Brain microvascular endothelial cell (primary cell): Measurements from ENCODE around the gene PLCB1.

Source experiments
- DNase-seq: peaks from one replicate; pipeline ENCODE4 v3.0.0-alpha.2; 2020
- H3K27ac ChIP-seq: fragments of 250-450 bp; sonication (Bioruptor Pico); 2 replicates; pipeline ENCODE4 v1.5.1; 2020; ENCODE audit warnings: mild to moderate bottlenecking, moderate library complexity
- H3K27me3 ChIP-seq: fragments of 250-450 bp; sonication (Bioruptor Pico); replicated peaks from 2 replicates; pipeline ENCODE4 v1.5.1; 2020; ENCODE audit warnings: mild to moderate bottlenecking
- H3K36me3 ChIP-seq: fragments of 250-450 bp; sonication (Bioruptor Pico); replicated peaks from 2 replicates; pipeline ENCODE4 v1.5.1; 2020; ENCODE audit warnings: mild to moderate bottlenecking
- H3K4me3 ChIP-seq: 2 replicates; pipeline ENCODE4 v1.5.1; 2011; ENCODE audit warnings: low read depth, mild to moderate bottlenecking, control low read depth, low read length, moderate library complexity
- in situ Hi-C: cut with HindIII; loops from 2 replicates; pipeline ENCODE4 v1.10.0; 2017; ENCODE audit warnings: low sequenced_read_pairs, low pct_ligation_motif_present
- TF ChIP-seq, protein P1 (sequence below): IDR thresholded peaks from 2 replicates; pipeline ENCODE4 v1.5.1; 2011; ENCODE audit warnings: low read depth, mild to moderate bottlenecking, moderate library complexity, low read length, control low read depth, inconsistent platforms; ENCODE audit errors: missing control alignments

Gene PLCB1

DNA sequence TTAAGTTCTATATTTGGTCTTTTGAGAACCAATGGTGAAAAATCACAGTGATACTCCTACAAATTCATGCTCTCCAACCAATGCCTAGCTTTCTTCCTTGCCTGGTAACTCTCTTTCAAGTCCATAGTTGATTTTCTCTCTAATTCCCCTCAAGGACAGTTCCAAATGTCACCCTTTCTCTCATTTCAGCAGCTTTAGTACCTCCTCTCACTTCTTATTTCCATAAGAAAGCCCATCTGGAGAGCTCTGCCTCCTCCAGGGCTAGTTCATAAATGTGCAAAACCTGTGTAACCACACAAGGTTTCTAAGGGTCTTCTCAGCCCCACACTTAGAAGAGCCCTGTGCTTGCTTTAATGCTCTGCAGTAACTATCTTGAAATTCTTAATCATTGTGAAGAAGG, 781.4 kb downstream of the PLCB1 start:
- TF ChIP-seq, protein P1, sequence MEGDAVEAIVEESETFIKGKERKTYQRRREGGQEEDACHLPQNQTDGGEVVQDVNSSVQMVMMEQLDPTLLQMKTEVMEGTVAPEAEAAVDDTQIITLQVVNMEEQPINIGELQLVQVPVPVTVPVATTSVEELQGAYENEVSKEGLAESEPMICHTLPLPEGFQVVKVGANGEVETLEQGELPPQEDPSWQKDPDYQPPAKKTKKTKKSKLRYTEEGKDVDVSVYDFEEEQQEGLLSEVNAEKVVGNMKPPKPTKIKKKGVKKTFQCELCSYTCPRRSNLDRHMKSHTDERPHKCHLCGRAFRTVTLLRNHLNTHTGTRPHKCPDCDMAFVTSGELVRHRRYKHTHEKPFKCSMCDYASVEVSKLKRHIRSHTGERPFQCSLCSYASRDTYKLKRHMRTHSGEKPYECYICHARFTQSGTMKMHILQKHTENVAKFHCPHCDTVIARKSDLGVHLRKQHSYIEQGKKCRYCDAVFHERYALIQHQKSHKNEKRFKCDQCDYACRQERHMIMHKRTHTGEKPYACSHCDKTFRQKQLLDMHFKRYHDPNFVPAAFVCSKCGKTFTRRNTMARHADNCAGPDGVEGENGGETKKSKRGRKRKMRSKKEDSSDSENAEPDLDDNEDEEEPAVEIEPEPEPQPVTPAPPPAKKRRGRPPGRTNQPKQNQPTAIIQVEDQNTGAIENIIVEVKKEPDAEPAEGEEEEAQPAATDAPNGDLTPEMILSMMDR: no peak
- in situ Hi-C loops: no loop called here
- H3K36me3 ChIP-seq: no peaks in the 10 kb centered on the region
- no peak overlapping the region for H3K4me3 ChIP-seq
- DNase-seq: no peak
- no peak overlapping the region for H3K27ac ChIP-seq
- H3K27me3 ChIP-seq: no peaks in the 10 kb centered on the region

DNA sequence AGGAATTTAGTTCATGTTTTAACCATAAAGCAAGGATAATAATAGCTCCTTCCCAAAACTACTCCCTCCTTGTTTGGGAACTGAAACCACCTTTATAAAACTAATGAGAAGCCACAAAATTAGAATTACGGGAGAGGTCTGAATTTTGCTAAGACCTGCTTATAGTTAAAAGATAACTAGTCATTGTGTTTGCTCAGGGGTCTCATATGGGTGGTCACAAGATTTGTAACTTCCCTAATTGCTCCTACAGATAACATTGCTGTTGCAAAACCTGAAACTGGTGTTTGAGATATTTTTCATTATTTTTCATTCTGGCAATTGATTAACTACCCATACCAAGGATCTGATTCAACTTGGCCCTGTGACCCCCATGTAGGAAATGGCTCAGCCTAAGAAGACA, 782.4 kb downstream of the PLCB1 start:
- no peak for DNase-seq
- Histone ChIP-seq H3K4me3 (no peak overlapping the region), H3K36me3 (no peaks in the 10 kb centered on the region), H3K27me3 (no peaks in the 10 kb centered on the region), H3K27ac (no peak overlapping the region)
- TF ChIP-seq, protein P1: no peak
- in situ Hi-C loops: no loop called here

DNA sequence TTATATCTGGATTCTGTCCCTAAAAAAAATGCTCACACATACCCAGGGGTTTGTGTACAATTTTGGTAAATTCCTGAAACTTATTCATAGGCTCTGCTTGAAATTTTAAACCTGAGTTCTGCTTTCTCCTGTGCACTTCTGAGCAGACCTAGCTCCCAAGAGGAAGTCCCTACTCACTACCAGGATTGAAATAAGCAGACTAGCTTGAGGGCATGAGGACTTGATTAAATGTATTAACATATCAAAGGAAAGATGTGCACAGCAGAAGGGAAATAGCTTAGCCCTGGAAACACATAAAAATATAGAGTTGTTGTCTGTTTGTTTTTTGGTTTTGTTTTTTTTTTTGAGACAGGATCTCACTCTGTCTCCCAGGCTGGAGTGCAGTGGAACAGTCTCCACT, 785.0 kb downstream of the PLCB1 start:
- Histone ChIP-seq H3K27me3 (no peaks in the 10 kb centered on the region), H3K36me3 (no peaks in the 10 kb centered on the region), H3K27ac (no peak overlapping the region), H3K4me3 (no peak overlapping the region)
- in situ Hi-C loops: no loop called here
- TF ChIP-seq, protein P1: no peak
- DNase-seq: no peak

DNA sequence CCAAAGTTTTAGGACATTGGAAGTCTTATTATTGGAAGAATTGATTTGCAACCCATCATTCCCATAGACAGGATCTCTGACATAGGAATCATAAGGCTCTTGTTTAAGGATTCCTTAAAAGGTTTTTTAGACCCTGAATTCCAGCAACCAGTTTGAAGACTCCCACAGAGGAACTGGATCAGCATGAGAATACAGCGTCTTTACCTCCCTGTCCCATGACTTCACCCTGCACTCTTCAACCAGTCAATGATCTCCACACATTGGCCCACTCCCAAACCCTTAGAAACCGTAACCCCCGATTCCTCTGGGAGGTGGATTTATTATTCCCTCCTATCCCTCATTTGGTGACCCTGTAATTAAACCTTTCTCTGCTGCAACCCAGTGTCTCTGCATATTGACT, 786.1 kb downstream of the PLCB1 start:
- Histone ChIP-seq H3K36me3 (no peaks in the 10 kb centered on the region), H3K27ac (no peak overlapping the region), H3K4me3 (no peak overlapping the region), H3K27me3 (no peaks in the 10 kb centered on the region)
- DNase-seq: no peak
- TF ChIP-seq, protein P1: no peak
- in situ Hi-C loops: no loop called here

DNA sequence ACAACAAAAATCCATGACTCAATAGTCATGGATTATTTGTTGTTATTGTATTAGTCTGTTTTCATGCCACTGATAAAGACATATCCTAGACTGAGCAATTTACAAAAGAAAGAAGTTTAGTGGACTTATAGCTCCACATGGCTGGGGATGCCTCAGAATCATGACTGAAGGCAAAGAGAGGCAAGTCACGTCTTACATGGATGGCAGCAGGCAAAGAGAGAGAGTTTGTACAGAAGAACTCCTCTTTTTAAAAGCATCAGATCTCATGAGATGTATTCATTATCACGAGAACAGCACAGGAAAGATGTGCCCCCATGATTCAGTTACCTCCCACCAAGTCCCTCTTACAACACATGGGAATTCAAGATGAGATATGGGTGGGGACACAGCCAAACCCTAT, 792.5 kb downstream of the PLCB1 start:
- TF ChIP-seq, protein P1: no peak
- H3K4me3 ChIP-seq: no peak overlapping the region
- no peaks in the 10 kb centered on the region for H3K27me3 ChIP-seq
- H3K36me3 ChIP-seq: no peaks in the 10 kb centered on the region
- in situ Hi-C loops: no loop called here
- H3K27ac ChIP-seq: no peak overlapping the region
- DNase-seq: no peak

DNA sequence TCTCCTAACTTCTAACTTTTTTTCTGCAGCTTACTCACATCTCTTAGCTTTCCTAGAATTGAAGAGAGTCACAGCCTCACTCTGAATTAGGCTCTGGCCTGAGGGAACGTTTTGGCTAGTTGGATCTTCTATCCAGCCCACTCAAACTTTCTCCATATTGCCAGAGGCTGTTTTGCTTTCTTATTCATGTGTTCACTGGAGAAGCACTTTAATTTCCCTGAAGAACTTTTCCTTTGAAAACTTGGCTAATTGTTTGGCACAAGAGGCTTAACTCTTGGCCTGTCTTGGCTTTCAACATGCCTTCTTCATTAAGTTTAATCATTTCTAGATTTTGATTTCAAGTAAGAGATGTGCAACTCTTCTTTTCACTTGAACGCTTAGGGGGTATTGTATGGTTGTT, 798.7 kb downstream of the PLCB1 start:
- DNase-seq: no peak
- no peaks in the 10 kb centered on the region for H3K36me3 ChIP-seq
- in situ Hi-C loops: no loop called here
- H3K27ac ChIP-seq: no peak overlapping the region
- no peak overlapping the region for H3K4me3 ChIP-seq
- TF ChIP-seq, protein P1: no peak
- H3K27me3 ChIP-seq: no peaks in the 10 kb centered on the region
